Measurements from ENCODE around the gene LRP10.

- TF ChIP-seq SRF (IDR thresholded peaks at IDR 0.05; ENCODE audit: low read depth, low read length) = no peak
- TF ChIP-seq SAP30 (IDR thresholded peaks at IDR 0.05; ENCODE audit: insufficient read depth, insufficient replicate concordance, low read length) = no peak
- TF ChIP-seq ZNF274 (IDR thresholded peaks at IDR 0.05; ENCODE audit: borderline replicate concordance, extremely low read depth, low read length) = no peak
- TF ChIP-seq POLR2A (IDR thresholded peaks at IDR 0.05; ENCODE audit: control extremely low read depth in 1 of 2, low read depth in 2 of 2, low read length in 2 of 2) = no peak
- TF ChIP-seq POLR2AphosphoS5 (IDR thresholded peaks at IDR 0.05; ENCODE audit: low read depth, low read length) = no peak
- no peak for TF ChIP-seq CTCF (IDR thresholded peaks at IDR 0.05; ENCODE audit: control extremely low read depth in 1 of 3, insufficient read depth in 1 of 3, low read depth in 1 of 3, low read length in 3 of 3)
- no peak for TF ChIP-seq CEBPB (IDR thresholded peaks at IDR 0.05; ENCODE audit: low read depth, low read length)
- TF ChIP-seq SIX5 (IDR thresholded peaks at IDR 0.05; ENCODE audit: low read depth, low read length) = no peak
Measured at GRCh38 chr14:22830443-22831010, 41.0 kb upstream of the LRP10 start.
